LNCaP clone FGC (cell line): ENCODE results near the gene POLA2.
A peak's percentile ranks its signal among the peaks of the same experiment; 100 is the strongest.

Experiments
- DNase-seq: peaks from one replicate; pipeline ENCODE4 v3.0.0-alpha.2; 2011; ENCODE audit warnings: low read depth
- H3K4me3 ChIP-seq: 2 replicates; pipeline ENCODE4 v1.5.1; 2011; ENCODE audit warnings: mild to moderate bottlenecking, low read depth, low read length, control low read depth
- TF ChIP-seq, protein P1 (sequence below): IDR thresholded peaks from 2 replicates; pipeline ENCODE4 v1.5.1; 2012; ENCODE audit warnings: mild to moderate bottlenecking; ENCODE audit not compliant: control insufficient read depth, insufficient read depth; ENCODE audit errors: extremely low read depth

Gene POLA2

DNA sequence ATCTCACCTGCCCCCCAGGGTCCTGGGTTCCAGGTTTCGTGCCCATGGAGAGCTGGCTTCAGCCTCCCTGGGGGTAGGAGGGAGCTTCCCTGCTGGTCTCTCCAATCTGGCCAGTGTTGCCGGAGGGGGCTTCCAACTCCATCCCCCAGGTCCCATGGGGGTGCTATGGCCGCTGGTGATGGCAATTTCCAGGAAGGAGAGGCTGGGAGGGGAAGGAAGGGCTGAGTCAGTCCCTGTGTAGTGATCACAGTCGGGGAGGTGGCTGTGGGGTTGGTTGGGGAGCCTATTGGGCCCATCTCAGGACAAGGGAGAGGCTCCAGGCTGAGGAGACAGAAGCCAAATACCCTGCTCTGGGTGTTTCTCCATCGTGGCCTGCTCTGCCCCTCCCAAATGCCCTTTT is 47.2 kb downstream of the POLA2 start:
- no peak overlapping the region for H3K4me3 ChIP-seq
- TF ChIP-seq, protein P1, sequence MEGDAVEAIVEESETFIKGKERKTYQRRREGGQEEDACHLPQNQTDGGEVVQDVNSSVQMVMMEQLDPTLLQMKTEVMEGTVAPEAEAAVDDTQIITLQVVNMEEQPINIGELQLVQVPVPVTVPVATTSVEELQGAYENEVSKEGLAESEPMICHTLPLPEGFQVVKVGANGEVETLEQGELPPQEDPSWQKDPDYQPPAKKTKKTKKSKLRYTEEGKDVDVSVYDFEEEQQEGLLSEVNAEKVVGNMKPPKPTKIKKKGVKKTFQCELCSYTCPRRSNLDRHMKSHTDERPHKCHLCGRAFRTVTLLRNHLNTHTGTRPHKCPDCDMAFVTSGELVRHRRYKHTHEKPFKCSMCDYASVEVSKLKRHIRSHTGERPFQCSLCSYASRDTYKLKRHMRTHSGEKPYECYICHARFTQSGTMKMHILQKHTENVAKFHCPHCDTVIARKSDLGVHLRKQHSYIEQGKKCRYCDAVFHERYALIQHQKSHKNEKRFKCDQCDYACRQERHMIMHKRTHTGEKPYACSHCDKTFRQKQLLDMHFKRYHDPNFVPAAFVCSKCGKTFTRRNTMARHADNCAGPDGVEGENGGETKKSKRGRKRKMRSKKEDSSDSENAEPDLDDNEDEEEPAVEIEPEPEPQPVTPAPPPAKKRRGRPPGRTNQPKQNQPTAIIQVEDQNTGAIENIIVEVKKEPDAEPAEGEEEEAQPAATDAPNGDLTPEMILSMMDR: no peak
- DNase-seq: no peak

DNA sequence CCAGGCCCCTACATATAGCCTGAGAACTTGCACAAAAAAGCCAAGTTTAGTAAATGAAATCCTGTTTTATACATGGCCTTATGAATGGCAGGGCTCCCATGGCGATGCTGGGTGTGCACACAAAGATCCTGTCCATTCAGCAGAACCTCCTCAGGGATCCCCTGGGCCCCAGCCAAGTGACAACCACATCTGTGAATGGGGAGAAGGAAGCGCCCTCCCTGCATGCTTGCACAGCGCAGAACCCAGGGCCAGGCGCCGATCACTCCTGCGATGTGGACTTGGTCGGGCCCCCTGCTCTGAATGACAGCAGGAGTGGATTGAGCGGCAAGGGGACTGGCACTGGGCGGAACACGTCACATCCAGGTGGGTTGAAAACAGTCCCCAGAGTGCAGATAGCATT is 48.5 kb downstream of the POLA2 start:
- TF ChIP-seq, protein P1: no peak
- DNase-seq: no peak
- no peak overlapping the region for H3K4me3 ChIP-seq

DNA sequence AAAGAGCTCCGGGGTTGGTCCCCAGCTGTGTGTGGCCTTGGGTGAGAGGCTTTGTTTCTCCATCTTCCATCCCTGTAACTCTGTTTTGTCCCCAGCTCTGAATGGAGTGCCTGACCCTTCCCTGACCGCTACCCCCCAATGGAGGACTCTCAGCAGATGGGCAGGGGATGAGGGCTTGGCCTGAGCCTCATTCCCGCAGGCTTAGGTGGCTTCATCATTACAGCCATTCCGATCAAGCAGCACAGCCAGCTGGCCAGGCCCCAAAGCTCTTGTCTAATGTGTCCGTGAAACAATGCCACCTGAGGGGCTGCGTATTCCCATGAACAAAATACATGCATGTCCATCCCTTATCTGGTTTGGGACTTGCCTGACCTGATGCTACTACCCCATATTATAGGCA is 49.0 kb downstream of the POLA2 start:
- TF ChIP-seq, protein P1: no peak
- H3K4me3 ChIP-seq: no peak overlapping the region
- no peak for DNase-seq

DNA sequence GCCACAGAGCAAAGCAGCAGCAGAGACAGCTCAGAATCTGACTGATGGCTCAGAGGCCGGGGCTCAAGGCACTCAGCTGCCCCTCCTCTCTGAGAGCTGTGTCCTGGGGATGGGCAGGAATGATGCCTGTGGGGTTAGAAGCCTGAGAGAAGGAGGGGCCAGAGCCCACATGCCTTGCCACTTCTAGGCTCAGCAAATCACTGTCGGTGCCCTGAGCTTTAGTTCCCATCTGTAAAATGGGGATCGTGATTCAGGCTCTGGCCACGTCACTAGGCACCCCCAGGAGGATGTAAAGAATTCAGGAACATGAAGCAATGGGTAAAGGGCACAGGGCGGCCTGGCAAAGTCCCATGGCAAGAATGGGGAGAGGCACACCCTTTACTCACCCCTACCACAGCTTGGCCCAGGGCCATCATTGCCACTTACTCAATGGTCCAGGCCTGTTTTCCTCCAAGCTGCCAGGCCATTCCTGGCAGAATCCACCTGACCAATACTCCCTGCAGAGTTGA is 49.5 kb downstream of the POLA2 start:
- TF ChIP-seq, protein P1: no peak
- no peak overlapping the region for H3K4me3 ChIP-seq
- DNase-seq: no peak

DNA sequence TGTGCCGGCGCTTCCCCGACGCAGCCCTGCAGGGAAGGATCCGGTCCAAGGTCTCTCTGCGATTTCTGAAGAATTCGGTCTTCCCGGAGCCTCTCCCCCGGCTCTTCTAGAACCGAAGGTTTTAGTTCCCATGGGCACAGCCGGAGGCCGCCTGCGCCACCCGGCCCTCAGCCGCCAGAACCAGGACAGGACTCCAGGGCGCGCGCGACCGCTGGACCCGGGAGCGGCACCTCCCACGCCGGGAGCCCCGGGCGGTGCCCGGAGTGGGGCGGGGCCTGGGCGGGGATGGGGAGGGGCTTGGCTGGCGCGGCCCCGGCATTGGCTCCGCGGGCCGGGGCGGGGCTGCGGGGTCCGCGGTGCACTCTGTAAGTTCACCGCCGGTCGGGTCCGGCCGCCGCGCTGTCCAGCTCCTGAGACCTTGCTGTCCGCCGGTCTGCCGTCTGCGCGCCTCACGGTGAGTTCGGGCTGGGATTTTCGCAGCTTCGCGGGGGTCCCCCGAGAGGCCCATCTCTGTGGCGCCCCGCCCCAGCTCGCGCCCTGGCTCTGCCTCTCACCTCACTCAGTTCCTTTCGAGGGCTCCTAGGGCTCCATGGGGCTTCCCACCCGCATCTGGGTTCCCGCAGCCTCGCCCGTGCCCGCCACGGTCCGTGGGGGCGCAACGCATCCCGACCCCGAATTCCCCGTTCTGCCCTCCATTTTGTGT is 52.9 kb downstream of the POLA2 start, which contains the start of gene CDC42EP2:
Gene CDC42EP2, plus strand, starts transcription at position 366 of the 703 bp plus-strand sequence. CDS start 6,033 bp downstream, outside the sequence.
- TF ChIP-seq, protein P1: no peak
- H3K4me3 ChIP-seq: peak within 1 kb of the TSS; percentile 73
- peak; percentile 28 for DNase-seq

DNA sequence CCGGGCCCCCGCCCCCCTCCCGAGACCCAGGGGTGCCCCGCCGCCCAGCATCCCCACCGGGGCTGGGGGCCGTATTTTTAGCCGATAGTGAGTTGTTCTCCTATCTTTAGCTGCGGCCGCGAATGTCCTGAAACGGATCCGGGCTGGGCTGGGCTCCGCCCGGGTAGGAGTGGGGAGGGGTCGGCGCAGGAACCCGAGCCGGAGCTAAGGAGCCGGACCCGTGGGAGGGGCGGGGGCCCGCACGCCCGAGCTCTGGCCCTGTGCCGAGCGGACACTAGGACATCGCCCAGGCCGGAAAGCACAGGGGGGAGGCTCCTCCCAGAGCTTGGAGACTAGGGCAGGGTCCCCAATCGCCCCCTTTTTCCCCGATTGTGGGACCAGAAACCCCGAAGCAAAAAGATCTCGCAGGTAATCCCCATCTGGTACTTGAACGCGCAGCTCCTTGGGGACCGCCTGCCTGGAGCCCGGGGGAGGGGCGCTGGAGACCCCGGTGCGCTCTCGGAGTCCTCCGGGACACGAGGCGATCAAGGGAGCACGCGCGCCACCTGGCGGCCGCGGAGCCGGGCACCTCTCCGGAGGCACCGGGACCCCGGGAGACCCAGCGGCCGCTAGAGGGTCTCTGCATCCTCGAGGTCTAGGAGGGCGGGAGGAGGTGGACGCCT is 53.6 kb downstream of the POLA2 start:
- peak overlapping the region; percentile 73 for H3K4me3 ChIP-seq
- no peak for DNase-seq
- TF ChIP-seq, protein P1: peak; percentile 86
